ENCODE results near the gene VANGL2. TPM values are rescaled to one million over a fixed set of nuclear protein-coding genes. Genes with fewer than 3 reads are reported as not detected.

Gene VANGL2
- total RNA-seq, 5 donors from 2014 or later (not counting 1 experiment from before 2014, with no cell fraction given): 0.16 to 0.26 (median 0.20) TPM; not detected in 2

DNA sequence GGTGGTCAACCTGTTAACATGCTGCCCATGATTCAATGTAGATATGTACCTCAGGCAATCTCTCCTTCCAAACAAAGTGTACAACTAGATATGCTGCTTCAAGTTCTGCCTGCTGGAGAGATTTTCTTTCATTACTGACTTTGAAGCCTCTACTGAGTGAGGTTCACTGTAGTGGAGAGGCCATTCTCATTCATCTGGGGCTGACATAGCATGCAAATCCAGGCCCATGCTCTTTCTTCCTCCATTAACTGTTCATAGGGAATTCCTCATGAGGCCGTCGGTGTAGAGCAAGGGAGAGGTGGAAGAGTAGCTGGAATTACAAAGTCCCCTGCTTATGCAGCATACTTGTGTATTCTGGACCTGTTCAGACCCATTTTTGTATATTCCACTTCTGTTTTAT, 38.6 kb downstream of the VANGL2 start:
- ATAC-seq (replicated peaks in 1 of 4) (peak in 1 of 4 experiments; percentile 41), DNase-seq (no peak)
- no peaks in the 10 kb centered on the region for H3K27me3 ChIP-seq (replicated peaks in 1 of 2; ENCODE audit: control insufficient read depth in 2 of 2, extremely low read depth in 1 of 2, insufficient read depth in 2 of 2, low read length in 1 of 2)
- H3K27me3 Mint-ChIP-seq: no peaks in the 10 kb centered on the region
- no peaks in the 10 kb centered on the region for H3K9me3 ChIP-seq
- peaks cover 38 to 60% (median 53%) of the 10 kb centered on the region in 3 donors for H3K4me1 Mint-ChIP-seq
- H3K4me1 ChIP-seq (ENCODE audit: control insufficient read depth in 1 of 2, extremely low read depth in 1 of 2, insufficient read depth in 2 of 2, low read length in 2 of 2): peaks cover 13 to 23% of the 10 kb centered on the region in 2 experiments
- peaks cover 7 to 13% (median 10%) of the 10 kb centered on the region in 3 donors for H3K9me3 Mint-ChIP-seq
- ChIA-PET POLR2A (no interaction called here), CTCF (interaction anchor here in 1 of 2 donors (0.6 kb wide), 1 partner anchor 1439 kb away, joined by 3 read pairs; no protein-coding TSS in a partner anchor)
- H3K4me3 Mint-ChIP-seq: peak overlapping the region in 2 of 3 donors; percentile 82 to 83
- peaks cover 5% of the 10 kb centered on the region for H3K36me3 Mint-ChIP-seq
- H3K27ac Mint-ChIP-seq: peak overlapping the region; percentile 95 to 100
- peak overlapping the region; percentile 94 for H3K27ac ChIP-seq (ENCODE audit: low read length)
- no peak overlapping the region for H3K4me3 ChIP-seq (ENCODE audit: control insufficient read depth in 1 of 2, extremely low read depth in 1 of 2, low read length in 1 of 2)
- WGBS (ENCODE audit: insufficient coverage): no CpG with 5 or more reads among the region's 2 CpGs
- H3K36me3 ChIP-seq (ENCODE audit: control insufficient read depth in 2 of 2, extremely low read depth in 1 of 2, insufficient read depth in 1 of 2, low read length in 1 of 2): no peaks in the 10 kb centered on the region

DNA sequence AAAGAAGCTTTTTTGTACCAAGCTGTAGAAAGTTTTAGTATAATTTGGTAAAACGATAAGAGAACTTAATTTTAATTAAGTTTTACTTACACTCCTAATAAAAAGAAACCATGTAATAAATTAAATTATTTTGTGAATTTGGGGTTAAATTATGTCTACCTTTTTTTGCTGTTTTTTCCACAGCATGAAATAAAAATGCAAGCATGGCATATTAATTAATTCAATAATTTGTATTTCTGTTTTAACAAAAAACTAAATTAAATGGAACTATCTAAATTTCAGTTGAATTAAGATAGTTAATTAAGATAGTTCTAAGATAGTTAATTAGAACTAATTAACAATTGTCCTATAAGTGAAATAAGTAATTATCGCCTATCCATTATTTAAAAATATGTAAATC, 39.4 kb downstream of the VANGL2 start:
- no peaks in the 10 kb centered on the region for H3K27me3 ChIP-seq (replicated peaks in 1 of 2; ENCODE audit: control insufficient read depth in 2 of 2, extremely low read depth in 1 of 2, insufficient read depth in 2 of 2, low read length in 1 of 2)
- H3K9me3 Mint-ChIP-seq: peaks cover 0 to 6% (median 3%) of the 10 kb centered on the region in 3 donors
- WGBS (ENCODE audit: insufficient coverage): no CpG with 5 or more reads among the region's 2 CpGs
- no peaks in the 10 kb centered on the region for H3K36me3 Mint-ChIP-seq
- ATAC-seq (replicated peaks in 1 of 4): no peak
- peaks cover 42 to 57% (median 57%) of the 10 kb centered on the region in 3 donors for H3K4me1 Mint-ChIP-seq
- H3K4me3 ChIP-seq (ENCODE audit: control insufficient read depth in 1 of 2, extremely low read depth in 1 of 2, low read length in 1 of 2): no peak overlapping the region
- CTCF ChIA-PET: interaction anchor here in 1 of 2 donors (0.6 to 0.7 kb wide), 4 partner anchors 90 to 602 kb away, joined by 3 to 8 read pairs (median 5); no protein-coding TSS in a partner anchor
- no peak overlapping the region for H3K27ac Mint-ChIP-seq
- no peak overlapping the region for H3K27ac ChIP-seq (ENCODE audit: low read length)
- no peaks in the 10 kb centered on the region for H3K9me3 ChIP-seq
- peaks cover 13 to 23% of the 10 kb centered on the region in 2 experiments for H3K4me1 ChIP-seq (ENCODE audit: control insufficient read depth in 1 of 2, extremely low read depth in 1 of 2, insufficient read depth in 2 of 2, low read length in 2 of 2)
- H3K36me3 ChIP-seq (ENCODE audit: control insufficient read depth in 2 of 2, extremely low read depth in 1 of 2, insufficient read depth in 1 of 2, low read length in 1 of 2): no peaks in the 10 kb centered on the region
- DNase-seq: no peak
- POLR2A ChIA-PET: no interaction called here
- H3K27me3 Mint-ChIP-seq: no peaks in the 10 kb centered on the region
- no peak overlapping the region for H3K4me3 Mint-ChIP-seq

DNA sequence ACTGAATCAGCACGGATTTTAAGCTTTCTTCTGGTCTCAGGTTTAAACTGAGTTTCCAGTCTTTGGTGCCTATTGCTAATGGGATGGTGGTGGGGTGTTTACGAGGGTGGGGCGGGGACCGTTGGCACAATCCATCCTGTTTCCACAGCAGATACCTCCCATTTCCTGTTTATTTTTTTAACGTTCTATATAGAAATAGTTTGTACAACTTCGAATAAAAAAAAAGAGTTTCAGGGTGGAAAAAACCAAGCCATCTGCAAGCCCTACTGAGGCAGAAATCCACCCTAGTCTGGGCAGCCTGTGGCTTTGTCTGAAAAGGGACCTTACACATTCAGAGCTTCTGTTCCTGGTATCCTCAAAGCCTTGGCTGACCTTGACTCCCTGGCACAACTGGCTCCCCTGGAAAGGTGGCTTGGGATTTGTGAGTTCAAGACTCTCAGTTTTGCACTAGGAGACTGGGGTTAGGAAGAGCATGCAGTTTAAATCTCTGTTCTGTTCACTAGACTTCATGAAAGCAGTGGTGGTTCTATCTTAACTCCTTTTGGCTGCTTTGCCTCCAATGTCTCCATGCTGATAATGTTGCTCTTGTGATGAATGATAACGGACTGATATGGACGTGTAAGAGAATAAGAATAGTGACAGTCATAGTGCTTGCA, 46.7 kb downstream of the VANGL2 start:
- no peaks in the 10 kb centered on the region for H3K27me3 Mint-ChIP-seq
- H3K36me3 Mint-ChIP-seq: no peaks in the 10 kb centered on the region
- H3K36me3 ChIP-seq (ENCODE audit: control insufficient read depth in 2 of 2, extremely low read depth in 1 of 2, insufficient read depth in 1 of 2, low read length in 1 of 2): no peaks in the 10 kb centered on the region
- peaks cover 59 to 72% (median 63%) of the 10 kb centered on the region in 3 donors for H3K4me1 Mint-ChIP-seq
- H3K27me3 ChIP-seq (replicated peaks in 1 of 2; ENCODE audit: control insufficient read depth in 2 of 2, extremely low read depth in 1 of 2, insufficient read depth in 2 of 2, low read length in 1 of 2): no peaks in the 10 kb centered on the region
- peaks cover 2 to 14% of the 10 kb centered on the region in 2 experiments for H3K4me1 ChIP-seq (ENCODE audit: control insufficient read depth in 1 of 2, extremely low read depth in 1 of 2, insufficient read depth in 2 of 2, low read length in 2 of 2)
- ATAC-seq (replicated peaks in 1 of 4): peak in 2 of 4 experiments; percentile 36 to 37
- H3K4me3 Mint-ChIP-seq: peak overlapping the region; percentile 0 to 50 (median 4)
- POLR2A ChIA-PET: interaction anchor here in 1 of 2 donors (0.6 kb wide), 1 partner anchor 16 kb away, joined by 3 read pairs; no protein-coding TSS in a partner anchor
- no peaks in the 10 kb centered on the region for H3K9me3 ChIP-seq
- peaks cover 0 to 4% (median 0%) of the 10 kb centered on the region in 3 donors for H3K9me3 Mint-ChIP-seq
- CTCF ChIA-PET: interaction anchor here in 1 of 2 donors (0.6 kb wide), 1 partner anchor 220 kb away, joined by 3 read pairs; no protein-coding TSS in a partner anchor
- peak overlapping the region; percentile 69 to 84 for H3K27ac Mint-ChIP-seq
- WGBS (ENCODE audit: insufficient coverage): no CpG with 5 or more reads among the region's 8 CpGs
- no peak for DNase-seq
- H3K27ac ChIP-seq (ENCODE audit: low read length): peak overlapping the region; percentile 40
- H3K4me3 ChIP-seq (ENCODE audit: control insufficient read depth in 1 of 2, extremely low read depth in 1 of 2, low read length in 1 of 2): no peak overlapping the region

DNA sequence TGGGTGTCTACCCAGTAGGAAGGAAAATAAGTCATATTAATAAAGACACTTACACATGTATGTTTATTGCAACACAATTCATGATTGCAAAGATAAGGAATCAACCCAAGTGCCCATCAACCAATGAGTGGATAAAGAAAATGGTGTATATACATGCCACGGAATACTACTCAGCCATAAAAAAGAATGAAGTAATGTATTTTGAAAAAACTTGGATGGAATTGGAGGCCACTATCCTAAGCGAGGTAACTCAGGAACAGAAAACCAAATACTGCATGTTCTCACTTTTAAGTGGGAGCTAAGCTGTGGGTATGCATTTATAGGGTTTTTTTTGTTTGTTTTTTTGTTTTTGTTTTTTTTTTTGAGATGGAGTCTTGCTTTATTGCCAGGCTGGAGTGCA, 49.1 kb downstream of the VANGL2 start:
- DNase-seq (no peak), ATAC-seq (replicated peaks in 1 of 4) (no peak)
- no peak overlapping the region for H3K27ac ChIP-seq (ENCODE audit: low read length)
- CTCF ChIA-PET: interaction anchor here in 1 of 2 donors (0.6 kb wide), 1 partner anchor 415 kb away, joined by 3 read pairs; no protein-coding TSS in a partner anchor
- no peak overlapping the region for H3K4me3 Mint-ChIP-seq
- no peaks in the 10 kb centered on the region for H3K9me3 ChIP-seq
- no peaks in the 10 kb centered on the region for H3K9me3 Mint-ChIP-seq
- no CpG with 5 or more reads among the region's 2 CpGs for WGBS (ENCODE audit: insufficient coverage)
- no peak overlapping the region for H3K27ac Mint-ChIP-seq
- POLR2A ChIA-PET: no interaction called here
- H3K36me3 ChIP-seq (ENCODE audit: control insufficient read depth in 2 of 2, extremely low read depth in 1 of 2, insufficient read depth in 1 of 2, low read length in 1 of 2): no peaks in the 10 kb centered on the region
- no peaks in the 10 kb centered on the region for H3K27me3 ChIP-seq (replicated peaks in 1 of 2; ENCODE audit: control insufficient read depth in 2 of 2, extremely low read depth in 1 of 2, insufficient read depth in 2 of 2, low read length in 1 of 2)
- peaks cover 2 to 17% of the 10 kb centered on the region in 2 experiments for H3K4me1 ChIP-seq (ENCODE audit: control insufficient read depth in 1 of 2, extremely low read depth in 1 of 2, insufficient read depth in 2 of 2, low read length in 2 of 2)
- no peaks in the 10 kb centered on the region for H3K27me3 Mint-ChIP-seq
- H3K36me3 Mint-ChIP-seq: no peaks in the 10 kb centered on the region
- peaks cover 54 to 68% (median 58%) of the 10 kb centered on the region in 3 donors for H3K4me1 Mint-ChIP-seq
- no peak overlapping the region for H3K4me3 ChIP-seq (ENCODE audit: control insufficient read depth in 1 of 2, extremely low read depth in 1 of 2, low read length in 1 of 2)

DNA sequence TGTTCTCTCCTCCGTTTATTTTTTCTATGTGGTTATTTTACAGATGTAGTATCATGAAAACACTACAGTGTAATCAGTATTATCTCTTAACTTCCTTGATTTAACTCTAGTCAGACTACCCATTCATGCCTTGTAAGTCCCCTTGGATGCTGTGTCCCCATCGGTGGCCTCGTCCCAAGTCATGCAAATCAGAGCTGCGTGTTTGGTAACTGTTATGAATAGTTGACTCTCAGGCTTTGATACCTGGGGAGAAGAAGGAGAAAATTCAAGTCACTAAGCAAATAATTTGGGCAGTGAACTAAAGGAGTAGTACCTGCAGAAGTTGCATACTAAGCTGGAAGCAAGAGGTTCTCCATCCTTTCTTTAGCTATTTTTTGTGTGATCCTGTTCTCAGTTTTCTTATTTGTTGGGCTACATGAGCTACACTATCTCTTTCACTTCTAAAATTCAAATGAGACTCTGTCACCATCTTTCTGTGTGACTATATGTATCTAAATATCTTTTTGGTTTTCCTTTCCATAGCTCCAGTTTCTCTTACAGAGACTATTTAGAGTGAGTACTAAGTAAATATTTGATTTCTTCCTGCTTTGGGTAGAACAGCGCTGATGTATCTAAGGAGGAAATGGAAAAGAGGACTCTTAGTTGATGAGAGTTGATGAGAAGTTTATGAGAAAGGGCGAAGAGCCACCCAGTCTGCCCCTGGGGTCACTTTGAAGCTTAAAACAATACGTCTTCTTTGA, 50.9 kb downstream of the VANGL2 start:
- Histone ChIP-seq H3K27ac (ENCODE audit: low read length) (peak overlapping the region; percentile 32), H3K4me3 (ENCODE audit: control insufficient read depth in 1 of 2, extremely low read depth in 1 of 2, low read length in 1 of 2) (no peak overlapping the region), H3K4me1 (ENCODE audit: control insufficient read depth in 1 of 2, extremely low read depth in 1 of 2, insufficient read depth in 2 of 2, low read length in 2 of 2) (peaks cover 6 to 17% of the 10 kb centered on the region in 2 experiments), H3K9me3 (no peaks in the 10 kb centered on the region), H3K27me3 (replicated peaks in 1 of 2; ENCODE audit: control insufficient read depth in 2 of 2, extremely low read depth in 1 of 2, insufficient read depth in 2 of 2, low read length in 1 of 2) (no peaks in the 10 kb centered on the region), H3K36me3 (ENCODE audit: control insufficient read depth in 2 of 2, extremely low read depth in 1 of 2, insufficient read depth in 1 of 2, low read length in 1 of 2) (no peaks in the 10 kb centered on the region)
- WGBS (ENCODE audit: insufficient coverage): no CpG with 5 or more reads among the region's 7 CpGs
- Mint-ChIP-seq H3K9me3 (no peaks in the 10 kb centered on the region), H3K4me1 (peaks cover 61 to 74% (median 72%) of the 10 kb centered on the region in 3 donors), H3K4me3 (peak overlapping the region; percentile 8 to 53 (median 27)), H3K27me3 (no peaks in the 10 kb centered on the region), H3K36me3 (no peaks in the 10 kb centered on the region), H3K27ac (peak overlapping the region; percentile 66 to 75)
- no peak for DNase-seq
- ChIA-PET POLR2A (interaction anchor here (0.7 to 1.3 kb wide), 2 partner anchors 15 to 114 kb away, joined by 3 to 4 read pairs; no protein-coding TSS in a partner anchor), CTCF (interaction anchor here (0.5 to 1.4 kb wide), 3 partner anchors 72 to 373 kb away, joined by 3 to 8 read pairs (median 4); partner anchors contain the start of gene SLAMF6 (in 1 of the 2))
- ATAC-seq (replicated peaks in 1 of 4): peak; percentile 40 to 52 (median 51)

DNA sequence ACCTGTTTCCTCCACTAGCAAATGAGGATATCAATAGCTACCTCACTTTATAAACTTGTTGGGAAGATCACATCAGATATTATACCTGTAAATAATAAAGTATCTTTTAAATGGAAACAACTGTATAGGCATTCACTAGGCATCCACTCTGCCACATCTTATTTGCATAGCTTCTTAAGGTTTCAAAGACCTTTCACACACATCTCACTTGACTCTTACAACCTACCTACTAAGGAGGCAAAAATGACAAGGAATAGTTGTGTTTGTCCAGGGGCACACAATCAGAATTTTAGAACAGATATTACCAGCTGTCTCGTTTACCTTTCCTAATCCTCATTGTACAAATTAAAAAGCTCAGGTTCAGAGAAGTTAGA, 51.5 kb downstream of the VANGL2 start:
- CTCF ChIA-PET: interaction anchor here in 1 of 2 donors (1.4 kb wide), 1 partner anchor 71 kb away, joined by 4 read pairs; the partner anchor contains the start of gene SLAMF6

More for the DNA sequence above, 51.5 kb downstream of the VANGL2 start:
- Mint-ChIP-seq H3K36me3 (no peaks in the 10 kb centered on the region), H3K27ac (peak overlapping the region; percentile 66 to 75), H3K4me3 (peak overlapping the region; percentile 8 to 41 (median 27)), H3K27me3 (no peaks in the 10 kb centered on the region), H3K9me3 (no peaks in the 10 kb centered on the region), H3K4me1 (peaks cover 56 to 70% (median 69%) of the 10 kb centered on the region in 3 donors)
- POLR2A ChIA-PET: interaction anchor here (0.7 to 1.3 kb wide), 2 partner anchors 15 to 114 kb away, joined by 3 to 4 read pairs; no protein-coding TSS in a partner anchor
- Histone ChIP-seq H3K9me3 (no peaks in the 10 kb centered on the region), H3K27me3 (replicated peaks in 1 of 2; ENCODE audit: control insufficient read depth in 2 of 2, extremely low read depth in 1 of 2, insufficient read depth in 2 of 2, low read length in 1 of 2) (no peaks in the 10 kb centered on the region), H3K4me3 (ENCODE audit: control insufficient read depth in 1 of 2, extremely low read depth in 1 of 2, low read length in 1 of 2) (no peak overlapping the region), H3K4me1 (ENCODE audit: control insufficient read depth in 1 of 2, extremely low read depth in 1 of 2, insufficient read depth in 2 of 2, low read length in 2 of 2) (peaks cover 6 to 15% of the 10 kb centered on the region in 2 experiments), H3K36me3 (ENCODE audit: control insufficient read depth in 2 of 2, extremely low read depth in 1 of 2, insufficient read depth in 1 of 2, low read length in 1 of 2) (no peaks in the 10 kb centered on the region), H3K27ac (ENCODE audit: low read length) (peak overlapping the region; percentile 32)
- ATAC-seq (replicated peaks in 1 of 4): peak in 1 of 4 experiments; percentile 16
- WGBS (ENCODE audit: insufficient coverage): 60% methylated on average over 1 of the region's 1 CpG
- DNase-seq: no peak
